Head of caudate nucleus (tissue), 42 donors: Measurements from ENCODE around the gene DNM1.

Experiments used
- DNase-seq, 42 donors: peaks; one replicate each; pipeline versions ENCODE4 v3.0.0 to v3.0.0-alpha.2; 2020 to 2021; ENCODE audit warnings: mixed read lengths in 7 of 42
- intact Hi-C: fragments of 100-400 bp; cut with DNase I; formaldehyde crosslinking; loops from one replicate; pipeline ENCODE4 v1.15.0; 2022

The DNM1 gene

DNA sequence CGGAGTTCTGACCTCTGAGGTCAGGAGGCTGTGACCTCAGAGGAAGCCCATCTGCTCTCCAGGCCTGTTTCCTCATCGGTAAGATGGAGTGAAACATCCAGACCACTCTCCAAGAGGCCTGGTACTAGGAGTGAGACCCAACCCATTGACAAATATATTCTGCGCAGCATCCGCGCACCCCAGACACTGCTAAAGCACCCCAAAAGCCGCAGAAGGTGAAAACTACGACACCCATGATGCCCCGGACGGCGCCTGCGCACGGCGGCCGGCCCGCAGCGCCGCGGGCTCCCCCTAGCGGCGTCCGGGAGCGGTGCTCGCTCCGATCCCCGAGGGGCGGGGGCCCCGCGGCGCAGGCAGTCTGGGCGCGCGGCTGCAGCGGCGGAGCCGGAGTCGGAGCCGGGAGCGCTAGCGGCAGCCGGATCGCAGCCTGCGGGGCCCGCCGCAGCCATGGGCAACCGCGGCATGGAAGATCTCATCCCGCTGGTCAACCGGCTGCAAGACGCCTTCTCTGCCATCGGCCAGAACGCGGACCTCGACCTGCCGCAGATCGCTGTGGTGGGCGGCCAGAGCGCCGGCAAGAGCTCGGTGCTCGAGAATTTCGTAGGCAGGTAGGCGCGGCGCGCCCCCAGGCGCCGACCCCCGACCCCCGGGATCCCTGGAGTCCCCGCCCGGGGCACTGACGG lies at the start of gene DNM1:
Gene DNM1 (plus strand): TSS at position 356 of the 683 bp plus-strand sequence. CDS start 92 bp downstream, at position 448.
- peak in 40 of 42 donors; percentile 52 to 87 (median 70) for DNase-seq
- intact Hi-C loops, result no loop called here

DNA sequence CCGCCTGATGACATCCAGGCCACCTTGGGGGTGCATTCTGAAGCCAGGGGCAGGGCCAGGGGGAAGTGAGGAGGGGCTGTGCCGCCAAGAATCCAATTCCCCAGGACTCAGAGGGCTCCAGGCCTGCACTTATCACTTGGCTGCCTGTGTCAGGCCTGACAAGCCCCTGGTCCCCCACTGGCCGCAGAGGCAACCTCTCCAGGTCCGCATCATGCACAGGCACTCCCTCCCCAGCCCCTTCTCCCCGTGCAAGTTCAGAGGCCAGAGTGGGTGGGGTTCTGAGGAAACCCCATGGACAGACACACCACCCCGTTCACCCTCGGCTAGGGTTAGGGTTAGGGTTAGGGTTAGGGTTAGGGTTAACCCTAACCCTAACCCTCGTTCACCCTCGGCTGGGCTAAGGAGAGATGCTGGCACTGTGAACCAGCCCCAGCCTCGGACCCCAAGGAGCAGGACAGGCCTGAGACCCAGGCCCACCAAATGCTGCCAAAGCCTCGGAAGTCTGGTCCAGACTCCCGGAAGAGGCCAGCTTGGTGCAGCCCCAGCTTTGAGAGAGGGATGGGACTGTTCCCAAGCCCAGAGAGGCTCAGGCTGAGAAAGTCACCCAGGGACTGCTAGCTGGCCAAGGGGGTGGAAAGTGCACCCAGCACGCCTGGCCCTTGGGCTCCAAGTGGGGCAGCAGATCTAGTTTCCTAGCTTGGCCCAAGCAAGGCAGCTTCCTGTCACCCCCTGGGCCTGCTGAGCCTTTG lies 49.1 kb upstream of the DNM1 start:
- DNase-seq, result no peak
- intact Hi-C loops, result no loop called here

DNA sequence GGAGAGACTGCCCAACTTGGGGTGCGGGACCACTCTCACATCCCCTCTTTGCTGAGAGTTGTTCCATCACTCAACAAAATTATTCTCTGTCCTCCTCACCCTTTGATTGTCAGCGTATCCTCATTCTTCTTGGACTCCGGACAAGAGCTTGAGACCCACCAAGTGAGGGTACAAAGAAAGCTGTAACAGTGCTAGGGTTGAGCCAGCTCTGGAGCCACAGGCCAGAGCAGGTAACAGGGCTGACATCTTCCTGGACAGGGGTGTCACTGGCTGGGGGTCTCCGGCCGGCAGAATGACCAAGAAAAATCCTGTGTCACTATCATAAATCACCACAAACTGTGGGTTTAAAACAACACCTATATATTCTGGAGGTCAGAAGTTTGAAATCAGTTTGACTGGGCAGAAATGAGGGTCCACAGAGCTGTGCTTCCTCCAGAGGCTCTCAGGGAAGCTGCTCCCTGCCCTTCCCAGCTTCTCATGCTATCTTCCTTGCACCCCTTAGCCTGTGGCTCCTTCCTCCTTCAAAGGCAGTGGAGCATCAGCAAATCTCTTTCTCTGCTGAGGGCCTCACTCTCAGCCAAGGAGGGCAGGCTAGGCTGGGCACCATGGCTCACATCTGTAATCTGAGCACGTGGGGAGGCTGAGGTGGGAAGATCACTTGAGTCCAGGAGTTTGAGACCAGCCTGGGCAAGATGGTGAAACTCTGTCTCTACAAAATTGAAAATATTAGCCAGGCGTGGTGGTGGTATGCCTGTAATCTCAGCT lies 47.3 kb upstream of the DNM1 start:
- intact Hi-C loops, result no loop called here
- no peak for DNase-seq

DNA sequence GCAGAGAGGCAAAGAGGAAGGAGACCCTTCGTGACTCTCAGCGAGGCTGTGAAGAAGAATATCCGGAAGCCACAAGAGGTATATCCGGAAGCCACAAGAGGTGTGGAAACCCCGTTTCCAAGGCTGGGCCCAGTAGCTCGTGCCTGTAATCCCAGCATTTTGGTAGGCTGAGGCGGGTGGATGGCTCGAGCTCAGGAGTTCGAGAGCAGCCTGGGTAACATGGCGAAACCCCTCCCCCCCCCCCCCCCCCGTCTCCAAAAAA lies 43.7 kb upstream of the DNM1 start:
- intact Hi-C loops, result no loop called here
- peak in 5 of 42 donors; percentile 6 to 41 (median 16) for DNase-seq

DNA sequence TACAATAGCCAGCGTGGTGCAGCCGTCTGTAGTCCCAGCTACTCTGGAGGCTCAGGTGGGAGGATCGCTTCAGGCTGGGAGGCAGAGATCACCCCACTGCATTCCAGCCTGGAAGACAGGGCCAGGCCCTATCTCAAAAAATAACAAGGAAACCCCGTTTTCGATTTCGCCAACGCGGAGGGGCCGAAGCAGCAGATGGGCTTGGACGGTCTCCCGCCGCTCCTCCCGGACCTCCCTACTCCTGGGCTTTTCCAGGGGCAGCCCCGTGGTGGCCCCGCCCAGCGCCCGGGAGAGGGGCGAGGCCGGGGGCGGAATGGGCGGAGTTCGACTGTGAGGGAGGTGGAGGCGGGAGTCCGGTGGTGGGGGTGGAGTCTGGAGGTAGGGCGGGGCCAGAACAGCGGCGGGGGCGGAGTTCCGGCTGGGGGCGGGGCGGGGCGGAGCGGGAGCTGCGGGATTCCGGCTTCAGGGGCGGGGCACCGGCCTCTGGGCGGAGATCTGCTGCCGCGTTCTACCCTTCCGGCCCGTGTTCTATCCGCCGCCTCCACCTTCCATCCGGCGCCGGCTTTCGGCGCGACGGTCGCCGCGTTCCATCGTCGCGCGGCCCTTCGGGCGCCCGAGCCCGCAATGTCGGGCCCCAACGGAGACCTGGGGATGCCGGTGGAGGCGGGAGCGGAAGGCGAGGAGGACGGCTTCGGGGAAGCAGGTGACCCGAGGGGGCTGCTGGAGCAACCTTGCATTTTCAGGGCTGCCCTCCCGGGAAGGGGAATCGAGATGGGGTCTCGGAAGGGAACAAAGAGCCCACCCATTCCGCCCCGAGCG lies 43.2 kb upstream of the DNM1 start, which contains the start of gene BBLN:
Gene BBLN (plus strand): TSS at position 482 of the 819 bp plus-strand sequence. CDS start 143 bp downstream, at position 625.
- intact Hi-C loops, result no loop called here
- peak; percentile 76 to 98 (median 94) for DNase-seq

DNA sequence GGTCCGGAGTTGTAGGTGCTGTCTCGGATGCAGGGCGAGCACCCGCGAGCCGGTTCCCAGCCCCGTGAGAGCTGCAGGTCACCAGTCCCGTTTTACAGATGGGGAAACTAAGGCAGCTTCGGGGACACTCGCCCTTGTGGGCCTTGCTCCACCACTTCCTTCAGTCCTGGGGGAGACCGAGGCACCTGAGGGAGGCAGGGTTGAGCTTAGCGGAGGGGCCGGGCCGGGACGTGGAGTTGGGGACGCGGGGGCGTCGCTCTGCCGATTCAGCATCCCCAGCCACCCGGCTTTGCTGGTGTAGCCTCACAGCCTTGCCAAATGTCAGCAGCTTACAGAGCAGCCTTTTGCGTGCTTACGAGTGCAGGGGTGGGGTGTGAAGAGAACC lies 42.6 kb upstream of the DNM1 start:
- intact Hi-C loops, result no loop called here
- DNase-seq, result peak in 35 of 42 donors; percentile 14 to 62 (median 35)

GRCh38 chr9:128161215-128161902 lies 41.8 kb upstream of the DNM1 start:
- no peak for DNase-seq
- intact Hi-C loops, result no loop called here

DNA sequence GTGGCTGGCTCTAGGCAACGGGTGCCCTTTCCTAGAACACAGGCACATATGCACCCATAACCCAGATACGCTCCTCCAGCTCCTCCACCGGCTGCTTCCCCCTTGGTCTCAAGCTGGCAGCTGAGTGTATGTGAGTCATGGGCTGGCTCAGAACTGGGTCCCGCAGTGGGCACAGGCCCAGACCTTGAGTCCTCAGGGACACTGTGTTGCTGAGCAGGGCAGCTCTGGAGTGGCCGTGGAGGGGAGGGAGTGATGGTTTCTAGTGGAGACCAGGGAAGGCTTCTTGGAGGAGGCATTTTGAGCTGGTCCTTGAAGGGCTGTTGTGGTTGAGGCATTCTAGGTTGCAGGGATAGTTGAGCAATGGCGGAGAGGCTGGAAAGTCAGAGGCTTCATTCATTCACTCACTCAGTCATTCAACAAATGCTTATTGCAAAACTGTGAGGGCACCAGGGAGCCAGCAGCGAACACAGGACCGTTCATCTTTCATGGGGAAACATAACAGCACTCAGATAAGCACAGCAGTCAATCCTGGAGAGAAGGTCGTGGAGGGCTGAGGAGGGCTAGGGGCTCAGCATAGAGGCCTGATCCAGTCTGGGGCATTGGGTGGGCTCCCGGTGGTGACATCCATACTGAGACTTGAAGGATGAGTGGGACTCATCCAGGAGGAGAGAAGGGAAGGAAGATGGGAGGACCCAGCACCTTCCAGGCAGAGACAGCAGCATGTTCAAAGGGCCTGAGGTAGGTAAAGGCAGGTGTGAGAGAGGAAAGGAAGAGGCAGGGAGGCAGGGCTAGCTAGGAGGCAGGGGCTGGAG lies 40.8 kb upstream of the DNM1 start:
- intact Hi-C loops, result no loop called here
- peak in 24 of 42 donors; percentile 13 to 76 (median 28) for DNase-seq

DNA sequence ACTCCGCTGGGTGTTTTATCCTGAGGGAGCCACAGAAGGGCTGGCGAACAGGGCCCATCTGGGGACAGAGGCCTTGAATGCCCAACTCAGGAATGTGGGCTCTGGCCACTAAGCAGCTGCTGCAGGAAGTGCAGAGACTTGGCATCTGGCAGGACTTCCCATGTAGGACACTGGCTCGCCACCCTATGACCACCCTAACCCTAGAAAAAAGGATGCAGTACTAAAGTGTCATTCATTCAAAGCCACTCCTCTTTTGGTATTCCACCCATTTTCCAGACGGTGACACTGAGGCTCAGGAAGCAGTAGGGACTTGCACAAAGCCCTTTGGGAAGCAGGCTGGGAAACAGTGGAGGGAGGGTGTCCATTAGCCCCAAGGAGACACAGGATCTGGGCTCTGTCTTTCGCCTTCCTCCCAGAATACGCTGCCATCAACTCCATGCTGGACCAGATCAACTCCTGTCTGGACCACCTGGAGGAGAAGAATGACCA lies 40.1 kb upstream of the DNM1 start:
- intact Hi-C loops, result no loop called here
- DNase-seq, result no peak

GRCh38 chr9:128163523-128164306 lies 39.5 kb upstream of the DNM1 start:
- DNase-seq, result no peak
- intact Hi-C loops, result no loop called here

GRCh38 chr9:128164307-128164885 lies 38.8 kb upstream of the DNM1 start:
- intact Hi-C loops, result no loop called here
- no peak for DNase-seq

DNA sequence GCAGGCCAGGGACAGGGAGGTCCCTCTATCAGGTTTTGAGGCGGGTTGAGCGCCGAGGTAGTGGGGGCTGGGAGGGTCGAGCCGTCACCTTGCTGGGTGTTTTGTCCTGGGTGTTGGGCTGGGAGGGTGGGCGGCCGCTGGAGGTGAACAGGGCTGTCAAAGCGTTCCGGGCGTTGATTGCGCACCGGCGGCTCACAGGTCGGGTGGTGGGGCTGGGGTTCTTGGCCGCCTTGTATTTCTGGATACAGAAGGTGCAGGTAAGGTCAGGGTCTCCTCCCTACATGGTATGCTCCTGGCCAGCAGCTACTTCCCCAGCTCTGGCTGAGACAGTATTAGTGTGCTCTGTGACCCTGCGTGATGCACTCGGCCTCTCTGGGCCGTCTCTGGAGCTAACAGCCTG lies 37.0 kb upstream of the DNM1 start:
- no peak for DNase-seq
- intact Hi-C loops, result no loop called here

- intact Hi-C loops, result no loop called here
- DNase-seq, result no peak
Observed at GRCh38 chr9:128167209-128167608, 36.0 kb upstream of the DNM1 start.

DNA sequence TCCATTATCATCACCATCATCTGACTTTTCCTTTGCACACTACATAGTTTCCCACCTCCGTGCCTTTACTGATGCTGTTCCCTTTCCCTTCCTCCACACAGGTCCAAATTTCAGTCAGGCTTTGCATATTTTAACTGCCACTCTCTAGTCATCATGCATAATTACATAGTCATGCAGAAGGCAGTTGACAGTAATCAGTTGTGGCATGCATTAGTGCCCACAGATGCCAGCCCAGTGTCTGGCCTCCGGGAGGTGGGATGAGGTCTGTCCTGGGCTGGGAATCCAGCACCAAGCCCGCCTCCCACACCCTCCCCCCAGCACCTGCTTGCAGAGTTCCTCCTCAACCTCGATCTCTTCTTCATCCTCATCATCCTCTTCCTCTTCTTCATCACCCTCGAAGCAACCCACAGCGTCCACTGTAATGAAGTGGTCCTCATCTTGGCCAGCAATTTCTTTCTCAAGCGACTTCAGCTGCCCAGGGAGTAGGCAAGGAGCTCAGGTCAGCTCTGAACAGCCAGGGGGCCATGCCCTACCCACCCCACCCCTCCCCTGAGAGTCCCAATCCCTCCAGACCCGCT lies 34.4 kb upstream of the DNM1 start:
- DNase-seq, result no peak
- intact Hi-C loops, result no loop called here

- intact Hi-C loops, result no loop called here
Observed at GRCh38 chr9:128169492-128169891, 33.7 kb upstream of the DNM1 start.

GRCh38 chr9:128169925-128170324 lies 33.3 kb upstream of the DNM1 start:
- peak in 30 of 42 donors; percentile 12 to 83 (median 46) for DNase-seq

More at GRCh38 chr9:128169492-128169891, 33.7 kb upstream of the DNM1 start:
- peak in 21 of 42 donors; percentile 7 to 74 (median 35) for DNase-seq

More at GRCh38 chr9:128169925-128170324, 33.3 kb upstream of the DNM1 start:
- intact Hi-C loops, result no loop called here
